Airway epithelial cell (primary cell): ENCODE measurements around the gene LRP8. TPM values are rescaled to one million over a fixed set of nuclear protein-coding genes. Genes with fewer than 3 reads are reported as not detected.

Experiments used
- total RNA-seq: library from RNA; depleted of rRNA; stranded (reverse); fragments of >200 nt; gene quantifications from 2 replicates; pipeline ENCODE4 v1.2.3, GENCODE V29; 2015

LRP8 gene
- total RNA-seq: 13.7 and 18.3 TPM in 2 replicates

DNA sequence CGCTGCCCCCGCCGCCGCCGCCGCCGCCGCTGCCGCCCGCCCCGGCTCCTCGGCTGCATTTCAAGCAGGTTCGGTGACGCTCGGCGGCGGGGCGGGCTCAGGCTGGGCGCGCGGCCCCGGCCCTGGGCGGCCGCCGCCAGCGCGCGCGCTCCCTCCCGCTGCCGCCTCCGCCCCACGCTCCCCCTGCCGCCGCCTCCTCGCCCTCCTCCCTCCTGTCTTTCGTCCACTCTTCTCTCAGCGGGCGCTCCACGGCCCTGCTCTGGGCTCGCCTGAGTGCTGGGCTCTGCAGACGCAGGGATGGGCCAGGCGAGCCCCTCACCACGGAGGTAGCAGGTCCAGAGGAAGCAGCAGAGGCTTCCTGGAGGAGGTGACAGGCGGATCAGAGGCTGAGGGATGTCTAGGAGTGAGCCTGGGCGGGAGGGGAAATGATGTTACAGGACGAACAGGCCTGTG lies at the start of gene LRP8:
Gene LRP8 (minus strand): TSS at position 62 of the 453 bp plus-strand sequence. CDS start 158 bp downstream, outside the sequence.

DNA sequence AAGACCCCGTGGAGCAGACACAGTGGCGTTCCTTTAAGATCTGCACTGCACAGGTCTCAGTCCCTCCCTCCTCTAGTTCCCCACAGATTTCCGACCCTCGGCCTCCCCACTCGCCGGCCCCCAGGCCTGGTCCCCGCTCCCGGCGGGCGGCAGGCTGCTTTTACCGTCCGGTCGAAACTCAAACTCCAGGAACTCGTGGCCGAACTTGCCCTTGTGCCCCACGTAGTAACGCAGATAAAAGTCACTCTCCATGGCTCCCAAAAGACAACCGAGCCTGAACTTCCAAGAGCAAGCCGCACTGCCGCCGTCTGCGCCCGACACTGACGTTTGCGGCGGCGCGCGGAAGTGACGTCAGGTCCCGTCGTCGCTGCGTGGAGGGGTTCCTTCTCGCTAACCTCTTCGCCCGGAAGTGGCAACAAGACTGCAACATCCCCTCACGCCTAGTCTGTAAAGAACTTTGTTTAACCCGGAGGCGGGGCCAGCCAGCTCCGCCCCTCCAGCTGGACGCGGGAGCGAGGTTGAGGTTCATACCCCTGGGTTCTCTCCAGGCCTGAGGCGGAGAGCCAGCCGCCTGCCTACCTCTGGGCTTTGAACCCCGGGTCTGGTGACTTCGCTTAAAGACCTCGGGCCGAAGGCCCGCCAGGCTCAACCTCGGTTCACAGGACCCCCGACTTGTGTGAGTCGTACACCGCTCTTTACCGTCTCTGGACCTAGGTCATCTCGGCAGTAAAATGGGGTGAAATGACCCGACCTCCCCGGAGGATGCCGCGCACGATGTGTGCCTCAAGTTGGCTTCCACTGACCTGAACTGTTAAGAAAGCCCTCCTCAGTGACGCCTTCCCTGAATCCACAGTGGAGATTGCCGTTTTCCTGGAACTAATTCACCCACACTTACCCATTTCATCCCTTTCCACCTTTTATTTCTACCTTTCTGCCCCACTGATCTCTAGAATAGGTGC lies 89.4 kb downstream of the LRP8 start, which contains the start of gene MAGOH:
Gene MAGOH (minus strand): TSS at position 322 of the 959 bp plus-strand sequence. CDS start 70 bp downstream, at position 252.

DNA sequence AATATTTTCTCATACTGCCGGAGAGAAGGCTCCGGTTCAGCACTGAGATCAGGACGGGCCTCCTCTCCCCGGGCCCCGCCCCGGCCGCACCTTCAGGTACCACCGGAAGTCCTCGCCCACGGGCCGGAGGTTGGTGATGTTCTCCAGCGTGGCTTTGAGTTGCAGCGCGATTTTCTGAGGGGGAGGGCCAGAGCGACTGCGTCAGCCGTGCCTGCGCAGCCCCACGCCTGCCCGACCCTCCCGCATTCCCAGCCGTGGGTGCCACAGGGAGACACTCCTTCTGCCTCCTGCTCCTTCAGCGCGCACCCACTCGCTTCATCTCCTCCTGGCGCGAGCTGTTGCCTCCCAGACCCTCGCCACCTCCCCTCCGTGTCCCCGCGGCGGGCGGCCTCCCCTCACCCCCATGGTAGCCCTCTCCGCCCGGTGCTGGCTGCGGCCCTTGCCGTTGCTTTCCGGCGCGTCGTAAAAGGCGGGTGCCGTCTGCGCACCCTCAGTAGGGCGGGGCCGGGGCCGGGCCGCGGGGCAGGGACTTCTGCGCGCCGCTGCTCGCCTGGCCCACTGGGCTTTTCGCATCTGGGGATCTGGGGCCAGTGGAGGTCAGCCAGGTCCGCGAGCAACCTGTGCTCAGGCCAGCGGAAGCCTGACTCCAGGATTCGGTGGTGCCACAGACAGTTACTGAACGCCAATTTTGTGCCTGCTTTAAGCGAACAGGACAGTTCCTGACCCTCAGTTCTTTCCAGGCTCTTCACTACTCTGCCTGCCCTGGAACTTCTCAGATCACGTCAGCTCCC lies 107.5 kb downstream of the LRP8 start, which contains the start of gene CZIB:
Gene CZIB (minus strand): TSS at position 464 of the 791 bp plus-strand sequence. CDS start 59 bp downstream, at position 405.

DNA sequence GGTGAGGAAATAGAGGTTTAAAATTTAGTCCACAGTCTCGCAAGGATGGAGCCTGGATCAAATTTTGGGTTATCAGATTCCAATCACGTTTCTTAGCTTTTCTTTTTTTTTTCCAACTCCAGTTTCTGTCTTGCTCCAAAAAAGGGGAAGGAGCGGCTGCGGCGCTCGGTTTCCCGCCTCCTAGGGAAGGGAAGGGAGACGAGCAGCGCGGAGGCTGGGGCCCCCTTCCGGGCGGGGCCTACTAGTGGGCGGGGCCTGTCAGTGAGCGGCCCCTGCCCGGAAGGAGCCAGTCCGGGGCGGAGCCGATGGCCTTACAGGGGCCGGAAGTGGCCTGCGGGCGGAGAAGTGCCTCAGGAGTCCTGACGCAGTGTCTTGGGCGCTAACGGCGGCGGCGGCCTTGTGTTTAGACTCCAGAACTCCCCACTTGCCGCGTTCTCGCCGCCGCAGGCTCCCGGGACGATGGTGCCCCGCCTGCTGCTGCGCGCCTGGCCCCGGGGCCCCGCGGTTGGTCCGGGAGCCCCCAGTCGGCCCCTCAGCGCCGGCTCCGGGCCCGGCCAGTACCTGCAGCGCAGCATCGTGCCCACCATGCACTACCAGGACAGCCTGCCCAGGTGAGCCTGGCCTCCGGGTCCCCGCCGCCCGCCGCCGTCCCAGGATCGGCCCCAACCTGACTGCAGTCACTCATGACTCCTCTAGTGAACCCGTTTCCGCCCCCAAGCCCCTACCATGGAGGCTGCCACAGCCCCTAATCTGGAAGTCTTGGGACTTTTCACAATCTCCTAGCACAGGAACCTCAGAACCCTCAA lies 131.2 kb downstream of the LRP8 start, which contains the start of gene CPT2:
Gene CPT2 (plus strand): TSS at position 340 of the 806 bp plus-strand sequence. CDS start 120 bp downstream, at position 460.

Other genes with a start within 250 kb of the LRP8 start
- not detected in 2 replicates for gene SLC1A7, start 185.4 kb downstream of the LRP8 start, total RNA-seq
- gene CPT2, start 131.2 kb downstream of the LRP8 start, total RNA-seq: 20.7 and 34.3 TPM in 2 replicates
- 27.5 and 37.2 TPM in 2 replicates for gene CZIB, start 107.4 kb downstream of the LRP8 start, total RNA-seq
- 24.4 and 39.3 TPM in 2 replicates for gene MAGOH, start 89.6 kb downstream of the LRP8 start, total RNA-seq
- not detected in 2 replicates for gene DMRTB1, start 131.3 kb upstream of the LRP8 start, total RNA-seq